Measurements from ENCODE around the gene COPG1.

- TF ChIP-seq, protein P1, sequence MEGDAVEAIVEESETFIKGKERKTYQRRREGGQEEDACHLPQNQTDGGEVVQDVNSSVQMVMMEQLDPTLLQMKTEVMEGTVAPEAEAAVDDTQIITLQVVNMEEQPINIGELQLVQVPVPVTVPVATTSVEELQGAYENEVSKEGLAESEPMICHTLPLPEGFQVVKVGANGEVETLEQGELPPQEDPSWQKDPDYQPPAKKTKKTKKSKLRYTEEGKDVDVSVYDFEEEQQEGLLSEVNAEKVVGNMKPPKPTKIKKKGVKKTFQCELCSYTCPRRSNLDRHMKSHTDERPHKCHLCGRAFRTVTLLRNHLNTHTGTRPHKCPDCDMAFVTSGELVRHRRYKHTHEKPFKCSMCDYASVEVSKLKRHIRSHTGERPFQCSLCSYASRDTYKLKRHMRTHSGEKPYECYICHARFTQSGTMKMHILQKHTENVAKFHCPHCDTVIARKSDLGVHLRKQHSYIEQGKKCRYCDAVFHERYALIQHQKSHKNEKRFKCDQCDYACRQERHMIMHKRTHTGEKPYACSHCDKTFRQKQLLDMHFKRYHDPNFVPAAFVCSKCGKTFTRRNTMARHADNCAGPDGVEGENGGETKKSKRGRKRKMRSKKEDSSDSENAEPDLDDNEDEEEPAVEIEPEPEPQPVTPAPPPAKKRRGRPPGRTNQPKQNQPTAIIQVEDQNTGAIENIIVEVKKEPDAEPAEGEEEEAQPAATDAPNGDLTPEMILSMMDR (IDR thresholded peaks at IDR 0.05), result no peak
- TF ChIP-seq EP300 (IDR thresholded peaks at IDR 0.05) (no peak), POLR2A (IDR thresholded peaks at IDR 0.05) (no peak)
These were observed 71.5 kb downstream of the COPG1 start for GRCh38 chr3:129320825-129321487.
